Stimulated activated CD4-positive, alpha-beta T cell treated with anti-CD3 and anti-CD28 coated beads, Interleukin-4, amount 100 ng/mL, for 4 hours (primary cell): Measurements from ENCODE around the gene PPA1.
"Not testable (repeated sequence)": the region's sequence is repeated elsewhere in the genome, so short reads cannot be mapped to it uniquely, and the experiment has no call there.

Experiments
- DNase-seq, 2 experiments: peaks; one replicate each; pipeline ENCODE4 v3.0.0-alpha.2; 2020

Gene PPA1

GRCh38 chr10:70233109-70233938 lies at the start of gene PPA1:
Gene PPA1, minus strand, starts transcription at chr10:70233429. Its CDS starts 102 bp downstream, at chr10:70233327.
- peak; percentile 99 to 100 for DNase-seq

GRCh38 chr10:70281609-70282008 lies 48.4 kb upstream of the PPA1 start:
- DNase-seq: no peak

- DNase-seq: no peak
Measured at GRCh38 chr10:70280099-70280498, 46.9 kb upstream of the PPA1 start.

GRCh38 chr10:70277396-70278030 lies 44.3 kb upstream of the PPA1 start:
- DNase-seq: no peak

GRCh38 chr10:70274643-70275042 lies 41.4 kb upstream of the PPA1 start:
- no peak for DNase-seq

- no peak for DNase-seq
Measured at GRCh38 chr10:70272925-70273316, 39.7 kb upstream of the PPA1 start.

- DNase-seq: no peak
Measured at GRCh38 chr10:70271996-70272924, 39.0 kb upstream of the PPA1 start.

GRCh38 chr10:70270952-70271351 lies 37.7 kb upstream of the PPA1 start:
- no peak for DNase-seq

- DNase-seq: no peak
Measured at GRCh38 chr10:70269741-70270140, 36.5 kb upstream of the PPA1 start.

- DNase-seq: no peak
Measured at GRCh38 chr10:70268376-70268775, 35.1 kb upstream of the PPA1 start.

- no peak for DNase-seq
Measured at GRCh38 chr10:70267161-70267933, 34.1 kb upstream of the PPA1 start.

GRCh38 chr10:70266701-70267100 lies 33.5 kb upstream of the PPA1 start:
- no peak for DNase-seq

- DNase-seq: no peak
Measured at GRCh38 chr10:70266056-70266455, 32.8 kb upstream of the PPA1 start.

GRCh38 chr10:70265032-70265689 lies 31.9 kb upstream of the PPA1 start:
- DNase-seq: no peak

- no peak for DNase-seq
Measured at GRCh38 chr10:70260734-70261133, 27.5 kb upstream of the PPA1 start.

- no peak for DNase-seq
Measured at GRCh38 chr10:70260259-70260658, 27.0 kb upstream of the PPA1 start.

- DNase-seq: no peak
Measured at GRCh38 chr10:70258216-70258615, 25.0 kb upstream of the PPA1 start.

GRCh38 chr10:70257816-70258215 lies 24.6 kb upstream of the PPA1 start:
- DNase-seq: not testable (repeated sequence)

GRCh38 chr10:70256463-70256862 lies 23.2 kb upstream of the PPA1 start:
- no peak for DNase-seq

- DNase-seq: no peak
Measured at GRCh38 chr10:70255329-70256299, 22.4 kb upstream of the PPA1 start.
